T-helper 17 cell (primary cell): ENCODE results near the gene TBCE. TPM values are rescaled to one million over a fixed set of nuclear protein-coding genes. Genes with fewer than 3 reads are reported as not detected.

Experiments
- ATAC-seq: fragments of 150-1000 bp; cut with Tn5 transposase; 2 replicates; pipeline ENCODE4 v1.10.0; 2021; ENCODE audit warnings: mild to moderate bottlenecking, moderate library complexity
- DNase-seq, 3 donors: peaks; one replicate each; pipeline versions ENCODE4 v3.0.0 to v3.0.0-alpha.2; 2020 to 2021
- H3K9me3 ChIP-seq: one replicate; pipeline ENCODE4 v1.7.0; 2013; ENCODE audit warnings: low read length, mild to moderate bottlenecking; ENCODE audit not compliant: control insufficient read depth, poor library complexity, severe bottlenecking
- H3K27ac Mint-ChIP-seq: one replicate; pipeline ENCODE4 v1.8.0; 2022; ENCODE audit warnings: mild to moderate bottlenecking, moderate library complexity, mixed read lengths
- H3K27me3 Mint-ChIP-seq: one replicate; pipeline ENCODE4 v1.8.0; 2022; ENCODE audit warnings: mixed read lengths
- H3K36me3 Mint-ChIP-seq: one replicate; pipeline ENCODE4 v1.8.0; 2022; ENCODE audit warnings: low read depth, mixed read lengths
- H3K4me1 Mint-ChIP-seq: one replicate; pipeline ENCODE4 v1.8.0; 2022; ENCODE audit warnings: mild to moderate bottlenecking, mixed read lengths
- H3K4me3 Mint-ChIP-seq: one replicate; pipeline ENCODE4 v1.8.0; 2022; ENCODE audit warnings: mild to moderate bottlenecking, moderate library complexity, mixed read lengths
- total RNA-seq, 4 donors: library from RNA in 2 of 4; stranded (reverse) in 2 of 4; gene quantifications; one replicate each; pipeline ENCODE4 v1.2.3 and lab custom pipeline; 2022 to 2026

TBCE gene, protein sequence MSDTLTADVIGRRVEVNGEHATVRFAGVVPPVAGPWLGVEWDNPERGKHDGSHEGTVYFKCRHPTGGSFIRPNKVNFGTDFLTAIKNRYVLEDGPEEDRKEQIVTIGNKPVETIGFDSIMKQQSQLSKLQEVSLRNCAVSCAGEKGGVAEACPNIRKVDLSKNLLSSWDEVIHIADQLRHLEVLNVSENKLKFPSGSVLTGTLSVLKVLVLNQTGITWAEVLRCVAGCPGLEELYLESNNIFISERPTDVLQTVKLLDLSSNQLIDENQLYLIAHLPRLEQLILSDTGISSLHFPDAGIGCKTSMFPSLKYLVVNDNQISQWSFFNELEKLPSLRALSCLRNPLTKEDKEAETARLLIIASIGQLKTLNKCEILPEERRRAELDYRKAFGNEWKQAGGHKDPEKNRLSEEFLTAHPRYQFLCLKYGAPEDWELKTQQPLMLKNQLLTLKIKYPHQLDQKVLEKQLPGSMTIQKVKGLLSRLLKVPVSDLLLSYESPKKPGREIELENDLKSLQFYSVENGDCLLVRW
- total RNA-seq (10 to 100 TPM; 14.6 to 18.3 TPM), total RNA-seq (lab: John Stamatoyannopoulos, UW) (3.0 to 4.1 reads per million in 2 donors)

- H3K4me3 Mint-ChIP-seq = peak within 1 kb of the TSS; percentile 97
- DNase-seq (peak; percentile 59 to 72 (median 67)), ATAC-seq (peak; percentile 99)
- no peaks in the 10 kb centered on the region for H3K9me3 ChIP-seq
- no peaks in the 10 kb centered on the region for H3K27me3 Mint-ChIP-seq
- peak within 1 kb of the TSS; percentile 93 for H3K27ac Mint-ChIP-seq
- H3K36me3 Mint-ChIP-seq = no peaks in the 10 kb centered on the region
- peaks cover 23% of the 10 kb centered on the region for H3K4me1 Mint-ChIP-seq
Observed at GRCh38 chr1:235367000-235367908, at the start of gene TBCE. TBCE (plus strand) TSS chr1:235367427; CDS start chr1:235380050, 12,623 bp downstream.

GRCh38 chr1:235319255-235319654, 48.0 kb upstream of the TBCE start:
- H3K4me3 Mint-ChIP-seq = peak overlapping the region; percentile 15
- peaks cover 19% of the 10 kb centered on the region for H3K36me3 Mint-ChIP-seq
- no peaks in the 10 kb centered on the region for H3K27me3 Mint-ChIP-seq
- H3K9me3 ChIP-seq = no peaks in the 10 kb centered on the region
- ATAC-seq (no peak), DNase-seq (no peak)
- peaks cover 62% of the 10 kb centered on the region for H3K4me1 Mint-ChIP-seq
- H3K27ac Mint-ChIP-seq = peak overlapping the region; percentile 74

DNA sequence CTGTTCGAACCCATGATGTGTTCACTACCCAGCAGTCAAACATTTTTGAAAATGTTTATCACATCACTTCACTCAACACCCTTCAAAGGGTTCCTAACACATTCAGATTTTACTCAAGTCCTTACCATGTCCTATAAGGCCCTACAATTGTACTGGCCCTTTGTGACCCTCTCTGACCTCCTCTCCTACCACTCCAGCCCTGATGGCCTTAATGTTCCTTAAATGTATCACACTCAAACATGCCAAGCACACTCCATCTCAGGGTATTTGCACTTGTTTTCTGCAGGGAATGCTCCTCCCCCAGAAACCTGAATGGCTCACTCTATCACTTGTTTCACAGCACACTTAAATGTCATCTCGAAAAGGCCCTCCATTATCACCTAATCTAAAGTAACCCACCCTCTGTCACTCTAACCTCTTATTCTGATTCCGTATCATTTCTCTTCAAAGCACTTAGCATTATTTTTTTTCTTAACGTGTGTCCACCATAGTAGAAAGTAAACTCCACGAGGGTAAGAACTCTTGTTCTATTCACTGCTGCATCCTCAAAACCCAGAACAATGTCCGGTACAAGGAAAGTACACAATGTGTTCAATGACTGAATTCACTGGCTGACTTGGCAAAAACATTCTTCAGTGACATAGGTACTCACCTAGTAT, 46.6 kb upstream of the TBCE start:
- ATAC-seq (no peak), DNase-seq (no peak)
- H3K27ac Mint-ChIP-seq = peak overlapping the region; percentile 90
- H3K9me3 ChIP-seq = no peaks in the 10 kb centered on the region
- peaks cover 61% of the 10 kb centered on the region for H3K4me1 Mint-ChIP-seq
- H3K27me3 Mint-ChIP-seq = no peaks in the 10 kb centered on the region
- H3K4me3 Mint-ChIP-seq = peak overlapping the region; percentile 71
- peaks cover 19% of the 10 kb centered on the region for H3K36me3 Mint-ChIP-seq

- H3K36me3 Mint-ChIP-seq = peaks cover 21% of the 10 kb centered on the region
- H3K4me3 Mint-ChIP-seq = peak overlapping the region; percentile 87
- no peak for DNase-seq
- no peaks in the 10 kb centered on the region for H3K27me3 Mint-ChIP-seq
- peaks cover 47% of the 10 kb centered on the region for H3K4me1 Mint-ChIP-seq
- H3K27ac Mint-ChIP-seq = no peak overlapping the region
- no peak for ATAC-seq
- no peaks in the 10 kb centered on the region for H3K9me3 ChIP-seq
Observed at GRCh38 chr1:235324296-235324695, 42.9 kb upstream of the TBCE start.

GRCh38 chr1:235325139-235325538, 42.1 kb upstream of the TBCE start:
- H3K4me3 Mint-ChIP-seq = peak overlapping the region; percentile 99
- peaks cover 21% of the 10 kb centered on the region for H3K36me3 Mint-ChIP-seq
- DNase-seq (no peak), ATAC-seq (no peak)
- no peaks in the 10 kb centered on the region for H3K27me3 Mint-ChIP-seq
- peaks cover 42% of the 10 kb centered on the region for H3K4me1 Mint-ChIP-seq
- H3K27ac Mint-ChIP-seq = no peak overlapping the region
- no peaks in the 10 kb centered on the region for H3K9me3 ChIP-seq

GRCh38 chr1:235325854-235326253, 41.4 kb upstream of the TBCE start:
- Mint-ChIP-seq H3K4me3 (peak overlapping the region; percentile 99), H3K27ac (no peak overlapping the region), H3K4me1 (peaks cover 35% of the 10 kb centered on the region), H3K36me3 (peaks cover 14% of the 10 kb centered on the region), H3K27me3 (no peaks in the 10 kb centered on the region)
- H3K9me3 ChIP-seq = no peaks in the 10 kb centered on the region
- no peak for ATAC-seq
- DNase-seq = no peak

- DNase-seq (peak; percentile 54 to 62 (median 60)), ATAC-seq (peak; percentile 24)
- H3K4me1 Mint-ChIP-seq = peaks cover 35% of the 10 kb centered on the region
- H3K27ac Mint-ChIP-seq = no peak overlapping the region
- H3K4me3 Mint-ChIP-seq = peak overlapping the region; percentile 99
- no peaks in the 10 kb centered on the region for H3K27me3 Mint-ChIP-seq
- no peaks in the 10 kb centered on the region for H3K9me3 ChIP-seq
- H3K36me3 Mint-ChIP-seq = peaks cover 14% of the 10 kb centered on the region
Observed at GRCh38 chr1:235326719-235327558, 40.3 kb upstream of the TBCE start.

DNA sequence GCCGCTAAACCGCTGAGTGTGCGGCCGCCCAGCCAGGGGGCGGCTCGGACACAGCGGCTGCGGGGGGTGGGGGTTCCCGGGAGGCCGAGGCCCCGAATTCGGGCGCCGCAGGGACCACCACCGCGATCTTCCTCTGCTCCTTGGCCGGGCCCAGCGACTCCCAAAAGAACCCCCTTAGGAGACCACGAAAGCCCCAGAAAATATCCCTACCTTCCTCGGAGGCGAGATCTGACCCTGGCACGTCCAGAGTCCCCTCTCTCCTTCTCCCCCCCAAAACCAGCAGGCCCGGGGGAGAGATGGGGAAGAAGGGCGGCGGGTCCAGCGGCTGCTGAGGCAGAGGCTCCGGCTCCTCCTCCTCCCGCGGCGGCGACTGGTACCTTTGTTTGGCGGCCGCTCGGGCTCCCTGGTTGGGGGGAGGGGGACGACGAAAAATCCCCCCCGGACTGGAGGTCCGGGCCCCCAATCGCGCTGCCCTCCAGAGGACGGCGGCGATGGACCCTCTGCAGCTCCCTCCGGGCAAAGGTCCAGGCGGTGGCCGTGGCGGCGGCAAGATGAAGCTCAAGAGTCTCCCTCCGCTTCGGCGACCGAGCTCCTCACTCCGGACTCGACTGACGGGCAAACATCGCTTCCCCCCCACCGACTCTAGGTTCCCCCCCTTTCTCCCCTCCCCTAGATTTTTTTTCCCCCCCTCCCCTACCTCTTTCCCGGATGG, 39.5 kb upstream of the TBCE start, which contains the start of gene ARID4B:
ARID4B (minus strand) TSS at position 621 of the 712 bp plus-strand sequence. CDS start 1,260 bp downstream, outside the sequence.
- no peak within 1 kb of the TSS for H3K27ac Mint-ChIP-seq
- H3K9me3 ChIP-seq = no peaks in the 10 kb centered on the region
- H3K4me1 Mint-ChIP-seq = peaks cover 31% of the 10 kb centered on the region
- no peaks in the 10 kb centered on the region for H3K27me3 Mint-ChIP-seq
- peak within 1 kb of the TSS; percentile 99 for H3K4me3 Mint-ChIP-seq
- H3K36me3 Mint-ChIP-seq = peaks cover 7% of the 10 kb centered on the region
- ATAC-seq (no peak), DNase-seq (peak in 2 of 3 donors; percentile 50 to 54)

DNA sequence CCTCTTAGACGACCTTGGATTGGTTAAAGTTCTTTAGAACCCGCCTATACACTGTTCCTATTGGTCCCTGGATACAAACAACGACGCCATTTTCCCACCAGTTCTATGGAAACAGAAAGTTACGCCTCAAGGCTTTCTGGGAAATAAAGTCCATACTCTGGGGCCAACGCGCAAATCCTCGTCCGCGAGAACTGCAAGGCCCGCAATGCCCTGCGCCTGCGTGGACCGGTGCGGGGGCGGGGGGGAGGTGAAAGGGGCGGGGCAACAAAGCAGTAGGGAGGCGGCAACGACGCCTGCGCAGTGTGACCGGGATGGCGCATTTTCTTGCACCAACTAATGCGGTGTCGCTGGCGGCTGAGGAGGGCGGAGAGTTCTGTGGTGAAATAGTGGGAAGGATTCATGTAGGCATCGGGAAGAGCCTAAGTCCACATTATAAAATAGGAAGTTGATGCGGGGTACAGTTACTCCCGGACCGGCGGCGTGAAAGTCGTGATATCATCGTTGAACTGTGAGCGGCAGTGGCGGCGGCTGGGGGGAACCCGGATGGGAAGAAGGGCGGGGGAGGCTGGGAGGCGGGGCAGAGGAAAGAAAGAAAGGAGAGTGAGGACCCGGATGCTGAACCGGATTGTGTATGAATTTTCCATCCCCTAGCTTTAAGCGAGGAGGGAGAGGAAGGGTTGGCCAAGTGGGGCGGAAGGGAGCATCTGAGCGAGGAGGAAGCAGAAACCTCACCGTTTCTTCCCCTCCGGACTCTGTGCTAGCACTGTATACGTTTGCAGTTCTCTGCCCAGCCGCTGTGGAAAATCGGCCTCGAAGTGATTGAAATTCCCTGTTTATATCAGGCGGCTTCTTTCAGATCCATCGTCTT, 38.7 kb upstream of the TBCE start, which contains the start of gene GGPS1:
GGPS1 (plus strand) TSS at position 300 of the 868 bp plus-strand sequence. CDS start 6,695 bp downstream, outside the sequence.
- H3K4me1 Mint-ChIP-seq = peaks cover 30% of the 10 kb centered on the region
- no peak within 1 kb of the TSS for H3K4me3 Mint-ChIP-seq
- DNase-seq = peak; percentile 94 to 98 (median 97)
- no peaks in the 10 kb centered on the region for H3K9me3 ChIP-seq
- H3K27ac Mint-ChIP-seq = no peak within 1 kb of the TSS
- peaks cover 7% of the 10 kb centered on the region for H3K36me3 Mint-ChIP-seq
- H3K27me3 Mint-ChIP-seq = no peaks in the 10 kb centered on the region
- ATAC-seq = peak; percentile 82

DNA sequence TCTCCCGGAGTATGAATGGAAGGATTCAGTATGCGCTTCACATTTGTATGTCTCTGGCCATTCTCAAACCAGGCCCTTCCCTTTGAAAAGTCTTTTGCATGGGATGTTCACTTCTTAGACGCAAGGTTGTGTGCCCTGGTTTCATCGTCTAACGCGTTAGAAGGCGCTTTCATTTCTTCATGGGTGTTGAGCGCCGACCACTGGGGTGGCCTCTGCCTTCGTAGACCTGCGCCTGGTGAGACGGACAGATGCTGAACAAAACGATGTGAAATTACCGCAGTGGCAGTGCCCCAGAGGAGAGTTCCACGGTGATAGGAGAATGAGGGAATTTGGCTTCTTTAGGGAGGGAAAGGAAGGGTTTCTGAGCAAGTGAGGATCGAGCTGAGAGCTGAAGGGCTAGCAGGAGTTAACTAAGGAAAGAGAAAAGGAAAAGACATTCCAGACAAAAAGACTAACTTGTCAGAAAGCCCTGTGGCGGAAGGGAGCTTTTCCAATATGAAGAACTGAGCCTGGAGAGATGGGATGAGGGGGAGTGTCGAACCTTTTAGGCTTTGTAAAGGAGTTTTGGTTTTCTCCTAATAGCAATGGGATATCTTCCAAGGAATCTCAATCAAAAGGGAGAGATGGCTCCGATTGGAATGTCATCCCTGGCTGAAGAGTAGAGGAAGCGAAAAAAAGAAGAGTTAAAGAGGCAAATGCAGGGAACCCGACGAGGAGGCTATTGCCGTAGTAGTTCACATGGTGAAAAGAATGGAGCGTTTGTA, 37.9 kb upstream of the TBCE start:
- DNase-seq = peak; percentile 17 to 43 (median 32)
- Mint-ChIP-seq H3K27ac (no peak overlapping the region), H3K36me3 (peaks cover 7% of the 10 kb centered on the region), H3K27me3 (no peaks in the 10 kb centered on the region), H3K4me3 (no peak overlapping the region), H3K4me1 (peaks cover 29% of the 10 kb centered on the region)
- peak; percentile 17 for ATAC-seq
- no peaks in the 10 kb centered on the region for H3K9me3 ChIP-seq
